Stimulated activated CD4-positive, alpha-beta T cell treated with anti-CD3 and anti-CD28 coated beads, Interleukin-15, amount 100 ng/mL, for 1 hour (primary cell): ENCODE measurements around the gene TMF1.

Experiments
- DNase-seq, 2 donors: peaks; one replicate each; pipeline ENCODE4 v3.0.0-alpha.2; 2020; ENCODE audit warnings: low read depth in 1 of 2, low spot score in 1 of 2

TMF1 gene

GRCh38 chr3:69014022-69014580 is 38.0 kb downstream of the TMF1 start:
- no peak for DNase-seq

- DNase-seq = peak; percentile 62 to 75
These were observed 38.7 kb downstream of the TMF1 start, which contains the start of gene EOGT for GRCh38 chr3:69013253-69014021. TSS of gene EOGT (minus strand) at chr3:69013684. CDS start at chr3:69009846, 3,838 bp downstream.

- DNase-seq = no peak
These were observed 39.3 kb downstream of the TMF1 start for GRCh38 chr3:69012800-69013252.

- no peak for DNase-seq
These were observed 39.9 kb downstream of the TMF1 start for GRCh38 chr3:69012100-69012799.

GRCh38 chr3:69011096-69011730 is 40.9 kb downstream of the TMF1 start:
- no peak for DNase-seq

- DNase-seq = no peak
These were observed 42.3 kb downstream of the TMF1 start for GRCh38 chr3:69009559-69010410.

GRCh38 chr3:69008980-69009379 is 43.2 kb downstream of the TMF1 start:
- DNase-seq = no peak

GRCh38 chr3:69005791-69006482 is 46.2 kb downstream of the TMF1 start:
- no peak for DNase-seq

DNA sequence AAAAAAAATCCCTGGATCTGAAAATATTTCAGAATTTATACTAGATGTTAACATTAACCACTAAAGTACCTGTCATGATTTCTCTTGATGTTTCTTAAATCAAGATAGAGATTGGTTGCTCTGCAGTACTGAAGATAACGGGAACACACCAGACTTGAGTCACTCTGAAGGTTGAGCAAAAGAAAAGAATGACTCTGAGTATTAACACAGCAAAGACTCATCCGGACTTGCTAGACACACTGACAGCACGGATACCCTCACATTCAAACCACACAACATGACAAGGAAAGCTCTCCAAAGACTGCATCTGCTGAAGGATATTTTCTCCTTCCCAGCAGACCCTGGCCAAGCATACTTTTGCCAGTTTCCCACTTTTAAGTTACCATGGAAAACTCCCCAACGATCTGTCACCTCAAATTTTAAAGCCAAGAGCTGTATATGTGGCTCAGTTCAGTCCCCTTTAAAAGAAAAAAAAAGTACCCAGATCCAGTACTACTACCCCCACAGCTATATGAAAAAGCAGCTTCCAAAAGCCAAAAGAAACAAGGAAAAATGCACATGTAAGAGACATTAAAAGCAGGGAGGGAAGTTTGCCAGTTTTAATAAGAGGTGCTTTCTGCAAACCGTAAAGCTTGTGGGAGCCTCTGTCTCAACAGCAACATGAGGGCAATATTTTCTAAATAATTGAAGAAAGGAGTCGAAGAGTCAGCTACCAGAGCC is 46.9 kb downstream of the TMF1 start:
- DNase-seq = no peak

DNA sequence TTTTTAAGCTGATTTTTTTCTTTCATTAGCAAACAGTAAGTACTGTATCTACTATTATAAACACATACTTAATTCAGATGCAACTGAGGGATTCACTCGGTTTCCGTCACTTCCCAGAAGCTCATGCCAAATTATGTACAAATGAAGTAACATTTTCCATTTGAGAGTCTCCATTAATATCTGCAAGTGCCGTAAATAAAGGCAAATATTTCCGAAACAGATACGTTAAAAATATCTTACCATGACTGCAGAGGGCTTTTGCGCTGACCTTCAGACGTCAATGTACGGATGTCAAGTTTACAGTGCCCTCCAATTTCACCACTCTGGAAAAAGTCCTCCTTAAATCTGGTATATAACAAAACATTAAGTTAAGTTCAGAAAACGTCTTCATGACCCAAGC is 48.0 kb downstream of the TMF1 start:
- no peak for DNase-seq

GRCh38 chr3:68999605-69000004 is 52.5 kb downstream of the TMF1 start:
- no peak for DNase-seq

- no peak for DNase-seq
These were observed 53.0 kb downstream of the TMF1 start for GRCh38 chr3:68999158-68999557.

DNA sequence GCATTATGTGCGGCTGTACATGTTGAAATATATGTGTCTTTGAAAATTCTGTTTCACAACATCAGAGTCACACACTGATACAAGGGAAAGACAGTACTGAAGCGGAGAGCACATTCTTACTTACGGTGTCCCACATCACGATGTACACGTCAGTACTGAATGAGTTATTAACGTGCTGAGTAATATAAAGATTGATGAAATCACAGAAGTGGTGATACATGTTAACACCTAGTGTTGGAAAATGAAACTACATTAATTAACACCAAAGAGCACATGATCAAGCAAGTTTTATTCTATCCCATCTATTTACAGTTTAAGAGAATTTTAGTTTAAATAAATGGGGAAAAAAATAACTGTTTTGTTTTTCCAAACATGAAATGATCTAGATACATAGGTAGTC is 54.2 kb downstream of the TMF1 start:
- DNase-seq = no peak

DNA sequence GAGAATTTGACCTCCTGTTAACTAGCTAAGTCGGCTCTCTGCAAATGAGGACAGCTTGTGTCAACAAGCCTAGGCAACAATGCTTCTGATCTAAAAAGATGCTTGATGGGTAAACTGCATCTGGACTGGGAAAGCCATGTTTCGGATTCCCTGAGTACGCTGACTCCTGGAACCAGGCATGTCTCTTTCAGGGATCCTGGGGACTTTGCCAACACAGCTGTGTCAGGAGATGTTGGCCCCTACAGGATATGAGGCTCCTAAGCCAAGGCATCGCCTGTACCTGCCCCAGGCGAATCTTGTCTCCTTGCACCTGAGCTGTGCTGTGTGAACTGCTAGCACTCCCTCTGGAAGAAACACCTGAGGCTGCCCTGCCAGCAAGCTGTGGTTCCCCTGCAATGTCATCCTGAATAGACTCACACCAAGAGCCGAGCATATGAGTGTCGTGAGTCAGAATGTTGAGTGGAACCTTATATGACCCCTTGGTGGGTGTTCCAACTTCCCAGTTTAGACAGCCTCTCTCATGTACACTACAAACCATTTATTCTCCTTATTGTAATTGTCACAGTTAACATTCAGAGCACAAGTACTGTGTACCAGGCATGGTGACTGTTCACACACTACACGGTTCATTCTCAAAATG is 55.7 kb downstream of the TMF1 start:
- no peak for DNase-seq

- no peak for DNase-seq
These were observed 63.4 kb downstream of the TMF1 start for GRCh38 chr3:68988740-68989139.

- DNase-seq = no peak
These were observed 64.8 kb downstream of the TMF1 start for GRCh38 chr3:68987322-68987721.

GRCh38 chr3:68986496-68987208 is 65.5 kb downstream of the TMF1 start:
- no peak for DNase-seq

- DNase-seq = no peak
These were observed 66.9 kb downstream of the TMF1 start for GRCh38 chr3:68985146-68985790.
